Measurements from ENCODE around the gene GPX5. TPM values are rescaled to one million over a fixed set of nuclear protein-coding genes. Genes with fewer than 3 reads are reported as not detected.

Gene GPX5
- total RNA-seq, 2 donors from 2014 or later: not detected

- WGBS, 2 donors: 11 to 12% methylated on average over 23 of the region's 23 CpGs
- no peak for DNase-seq
- no peaks in the 10 kb centered on the region for H3K9me3 ChIP-seq
- intact Hi-C loops (cut with DNase I): no loop called here
- H3K4me3 ChIP-seq: no peak overlapping the region
- no peak overlapping the region for H3K27ac ChIP-seq
- ATAC-seq: no peak
- TF ChIP-seq POLR2A (IDR thresholded peaks at IDR 0.05) (no peak), CTCF (IDR thresholded peaks at IDR 0.05) (no peak)
- peaks cover 7% of the 10 kb centered on the region for H3K4me1 ChIP-seq
- no peaks in the 10 kb centered on the region for H3K36me3 ChIP-seq (replicated peaks in 1 of 2; ENCODE audit: insufficient read depth in 1 of 2, low read depth in 2 of 2)
- H3K27me3 ChIP-seq: peaks cover 0 to 22% of the 10 kb centered on the region in 2 donors
These were observed 35.3 kb upstream of the GPX5 start for GRCh38 chr6:28490205-28490890.

GRCh38 chr6:28491984-28492317, 33.7 kb upstream of the GPX5 start:
- intact Hi-C loops (cut with DNase I): no loop called here
- DNase-seq (no peak), ATAC-seq (no peak)
- peaks cover 0 to 22% of the 10 kb centered on the region in 2 donors for H3K27me3 ChIP-seq
- no peak for TF ChIP-seq CTCF (IDR thresholded peaks at IDR 0.05)
- TF ChIP-seq POLR2A (IDR thresholded peaks at IDR 0.05): no peak
- no peaks in the 10 kb centered on the region for H3K36me3 ChIP-seq (replicated peaks in 1 of 2; ENCODE audit: insufficient read depth in 1 of 2, low read depth in 2 of 2)
- H3K27ac ChIP-seq: no peak overlapping the region
- WGBS, 2 donors: 32 to 41% methylated on average over 3 of the region's 3 CpGs
- H3K9me3 ChIP-seq: no peaks in the 10 kb centered on the region
- peaks cover 7% of the 10 kb centered on the region for H3K4me1 ChIP-seq
- no peak overlapping the region for H3K4me3 ChIP-seq

GRCh38 chr6:28496099-28496779, 29.4 kb upstream of the GPX5 start:
- intact Hi-C loops (cut with DNase I): no loop called here
- no peak for ATAC-seq
- peaks cover 0 to 10% of the 10 kb centered on the region in 2 donors for H3K27me3 ChIP-seq
- TF ChIP-seq CTCF (IDR thresholded peaks at IDR 0.05): peak in 1 of 7 experiments; percentile 15
- no peak for TF ChIP-seq POLR2A (IDR thresholded peaks at IDR 0.05)
- H3K36me3 ChIP-seq (replicated peaks in 1 of 2; ENCODE audit: insufficient read depth in 1 of 2, low read depth in 2 of 2): no peaks in the 10 kb centered on the region
- no peak overlapping the region for H3K27ac ChIP-seq
- H3K4me1 ChIP-seq: no peaks in the 10 kb centered on the region
- 24 to 30% methylated on average over 2 of the region's 2 CpGs for WGBS, 2 donors
- no peak for DNase-seq
- H3K4me3 ChIP-seq: no peak overlapping the region
- no peaks in the 10 kb centered on the region for H3K9me3 ChIP-seq

GRCh38 chr6:28497306-28497705, 28.4 kb upstream of the GPX5 start:
- ATAC-seq (no peak), DNase-seq (no peak)
- no peak for TF ChIP-seq POLR2A (IDR thresholded peaks at IDR 0.05)
- TF ChIP-seq CTCF (IDR thresholded peaks at IDR 0.05): no peak
- H3K4me3 ChIP-seq: no peak overlapping the region
- H3K27ac ChIP-seq: no peak overlapping the region
- no peaks in the 10 kb centered on the region for H3K36me3 ChIP-seq (replicated peaks in 1 of 2; ENCODE audit: insufficient read depth in 1 of 2, low read depth in 2 of 2)
- H3K4me1 ChIP-seq: no peaks in the 10 kb centered on the region
- WGBS, 2 donors: 33 to 37% methylated on average over 1 of the region's 1 CpG
- intact Hi-C loops (cut with DNase I): no loop called here
- H3K9me3 ChIP-seq: no peaks in the 10 kb centered on the region
- no peaks in the 10 kb centered on the region for H3K27me3 ChIP-seq

- intact Hi-C loops (cut with DNase I): no loop called here
- Histone ChIP-seq H3K4me3 (no peak overlapping the region), H3K4me1 (no peaks in the 10 kb centered on the region), H3K9me3 (no peaks in the 10 kb centered on the region), H3K36me3 (replicated peaks in 1 of 2; ENCODE audit: insufficient read depth in 1 of 2, low read depth in 2 of 2) (no peaks in the 10 kb centered on the region), H3K27me3 (no peaks in the 10 kb centered on the region), H3K27ac (no peak overlapping the region)
- DNase-seq (no peak), ATAC-seq (no peak)
- WGBS, 2 donors: 15 to 21% methylated on average over 3 of the region's 3 CpGs
- no peak for TF ChIP-seq POLR2A (IDR thresholded peaks at IDR 0.05)
- TF ChIP-seq CTCF (IDR thresholded peaks at IDR 0.05): no peak
These were observed 27.8 kb upstream of the GPX5 start for GRCh38 chr6:28497893-28498292.

All from body of pancreas (tissue), 4 donors.